NCI-H345 (cell line): Measurements from ENCODE around the gene IGF1R.

Experiments
- DNase-seq: peaks from one replicate; lab custom pipeline; 2025; lab: John Stamatoyannopoulos, UW

Gene IGF1R

GRCh38 chr15:98775498-98776230 is 127.3 kb downstream of the IGF1R start:
- DNase-seq, result no peak

DNA sequence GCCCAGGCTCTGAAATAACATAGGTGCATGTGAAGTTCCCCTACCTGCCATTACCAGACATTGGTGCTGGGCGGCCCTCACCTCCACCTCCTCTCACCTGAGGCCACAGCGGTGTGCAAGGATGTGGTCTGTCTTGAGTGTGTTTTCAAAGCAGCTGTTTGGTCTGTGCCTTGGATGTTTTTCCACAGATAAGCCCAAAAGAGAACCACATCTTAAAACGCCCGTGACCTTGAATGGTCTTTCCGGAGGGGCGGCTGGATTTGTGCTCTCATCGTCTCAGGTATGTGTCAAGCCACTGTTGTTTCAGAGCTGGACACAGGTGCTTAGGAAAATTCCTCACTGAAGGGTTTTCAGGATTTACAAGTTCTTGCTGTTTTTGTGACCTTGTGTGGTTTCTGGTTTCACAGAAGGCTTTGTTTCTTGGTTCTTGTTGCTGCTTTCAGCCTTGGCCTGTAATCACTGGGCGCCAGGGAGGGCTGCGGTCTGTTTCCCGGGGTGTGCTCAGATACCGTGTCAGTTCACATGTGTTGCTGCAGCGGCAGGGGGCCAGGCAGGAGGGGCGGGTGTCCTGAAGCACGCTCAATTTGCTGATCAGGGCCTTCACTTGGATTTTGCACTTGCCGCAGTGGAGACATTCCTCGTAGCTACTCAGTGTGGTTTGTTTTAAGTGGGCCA is 128.4 kb downstream of the IGF1R start:
- DNase-seq, result no peak

- no peak for DNase-seq
These were observed 129.1 kb downstream of the IGF1R start for GRCh38 chr15:98777426-98777825.

- no peak for DNase-seq
These were observed 130.1 kb downstream of the IGF1R start for GRCh38 chr15:98778263-98778959.

DNA sequence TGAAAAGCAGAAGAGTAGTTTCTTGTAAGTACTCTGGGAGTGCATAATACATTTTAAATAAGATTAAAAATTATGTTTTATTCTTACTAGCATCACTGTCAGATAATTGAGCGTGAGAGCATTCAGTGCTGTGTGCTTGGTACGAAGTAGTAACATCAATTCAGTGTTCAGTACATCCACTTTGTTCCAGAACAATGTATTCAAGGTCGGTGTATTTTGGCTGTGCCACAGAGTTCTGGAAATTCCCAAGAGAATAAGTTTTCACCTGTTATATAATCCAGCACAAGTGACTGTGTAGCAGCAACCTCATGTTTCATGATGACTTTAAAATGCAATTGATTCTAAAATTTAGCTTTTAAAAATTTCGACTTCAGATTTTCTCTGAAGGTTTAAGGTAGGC is 130.6 kb downstream of the IGF1R start:
- DNase-seq, result no peak

- peak; percentile 56 for DNase-seq
These were observed 131.2 kb downstream of the IGF1R start for GRCh38 chr15:98779463-98780071.

DNA sequence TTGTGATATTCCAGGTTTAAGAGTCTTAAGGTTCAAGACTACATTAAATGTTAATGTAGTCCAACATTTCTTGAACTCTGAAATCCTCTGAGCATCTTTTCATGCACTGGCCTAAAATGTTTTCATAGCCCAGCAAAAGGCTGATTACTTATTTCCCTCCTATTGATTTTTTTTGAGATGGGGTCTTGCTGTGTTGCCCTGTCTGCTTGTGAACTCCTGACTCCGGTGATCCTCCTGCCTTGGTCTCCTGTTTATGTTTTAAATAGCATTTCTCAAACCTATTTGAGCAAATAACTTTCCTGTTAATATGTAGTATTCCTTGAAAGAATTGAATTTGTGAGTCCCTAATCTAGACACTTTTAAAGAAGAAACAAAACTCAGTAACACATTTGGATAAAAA is 133.5 kb downstream of the IGF1R start:
- DNase-seq, result no peak

DNA sequence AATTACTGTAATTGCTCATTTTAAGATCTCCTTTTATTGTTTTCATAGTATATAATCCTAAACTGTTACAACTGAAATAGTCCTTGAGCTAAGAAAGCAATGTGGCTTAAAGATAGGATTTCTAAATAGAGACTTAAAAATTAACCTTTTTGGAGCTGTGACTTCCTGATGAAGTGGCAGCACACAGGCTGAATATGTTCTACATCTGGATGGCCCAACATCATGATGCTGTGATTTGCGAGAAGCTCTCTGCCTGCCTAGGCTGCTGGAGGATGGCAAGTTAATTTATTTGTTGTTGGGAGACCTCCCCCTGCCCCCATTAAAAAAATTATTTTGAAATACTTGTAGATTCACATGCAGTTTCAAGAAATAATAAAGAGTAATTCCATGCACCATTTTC is 134.5 kb downstream of the IGF1R start:
- no peak for DNase-seq

DNA sequence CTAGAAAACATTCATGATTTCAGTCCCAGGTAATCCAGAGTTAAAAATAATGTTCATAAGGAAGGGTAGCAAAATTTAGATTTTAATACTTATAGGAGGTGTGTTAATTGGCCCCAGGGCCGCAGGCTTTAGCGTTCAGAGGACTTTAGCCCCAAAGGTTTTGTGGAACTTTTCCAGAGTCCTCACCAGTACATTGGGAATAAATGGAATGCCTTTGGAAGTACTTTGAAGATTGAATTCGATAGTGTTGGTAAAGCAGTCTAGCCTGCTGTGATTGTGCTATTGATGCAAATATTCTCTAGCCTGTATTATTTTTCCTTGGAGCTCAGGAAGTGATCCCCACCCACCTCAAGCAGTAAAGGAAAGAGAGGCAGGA is 137.1 kb downstream of the IGF1R start:
- no peak for DNase-seq

DNA sequence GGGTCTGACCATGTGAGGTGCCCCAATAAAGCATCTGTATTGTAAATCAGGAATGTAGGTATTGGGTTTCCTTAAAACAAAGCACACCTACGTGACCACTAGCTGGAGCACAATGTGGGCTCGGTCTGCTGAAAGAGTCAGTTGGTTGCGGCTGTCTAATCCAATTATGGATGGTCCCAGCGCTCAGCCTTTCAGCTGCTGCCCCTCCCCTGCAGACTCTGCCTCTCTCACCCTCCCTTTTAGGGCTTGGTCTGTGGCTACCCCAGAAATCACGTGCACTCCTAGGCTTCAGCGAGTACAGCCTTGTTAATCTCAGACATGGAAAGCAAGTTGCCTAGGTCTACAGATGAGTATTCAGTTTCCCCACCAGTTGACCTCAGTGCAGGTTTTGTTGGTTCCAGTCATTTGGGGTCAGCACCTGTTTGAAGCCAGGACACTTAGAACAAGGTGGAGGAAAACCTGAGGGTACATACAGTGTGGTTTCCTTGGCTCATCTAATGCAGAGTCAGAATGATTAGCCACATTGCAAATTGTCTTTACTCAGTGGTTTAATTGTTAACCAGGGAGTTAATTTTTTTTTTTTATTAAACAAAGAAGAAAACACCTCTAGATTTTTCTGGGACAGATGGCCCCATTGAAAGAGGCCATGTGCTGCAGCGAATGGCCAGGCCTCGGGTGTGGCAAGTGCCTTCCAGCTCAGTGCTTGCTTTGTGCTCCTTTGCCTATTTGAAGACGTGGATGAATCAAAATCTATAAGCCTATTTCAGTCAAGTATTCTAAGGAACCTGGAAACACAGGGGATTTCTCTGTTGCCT is 137.7 kb downstream of the IGF1R start:
- DNase-seq, result no peak

- no peak for DNase-seq
These were observed 138.4 kb downstream of the IGF1R start for GRCh38 chr15:98786717-98787116.

- DNase-seq, result no peak
These were observed 138.9 kb downstream of the IGF1R start for GRCh38 chr15:98787194-98787593.

- no peak for DNase-seq
These were observed 139.8 kb downstream of the IGF1R start for GRCh38 chr15:98787936-98788757.

- no peak for DNase-seq
These were observed 140.7 kb downstream of the IGF1R start for GRCh38 chr15:98789020-98789419.

GRCh38 chr15:98790270-98790669 is 141.9 kb downstream of the IGF1R start:
- DNase-seq, result no peak

GRCh38 chr15:98791046-98791701 is 142.8 kb downstream of the IGF1R start:
- no peak for DNase-seq

DNA sequence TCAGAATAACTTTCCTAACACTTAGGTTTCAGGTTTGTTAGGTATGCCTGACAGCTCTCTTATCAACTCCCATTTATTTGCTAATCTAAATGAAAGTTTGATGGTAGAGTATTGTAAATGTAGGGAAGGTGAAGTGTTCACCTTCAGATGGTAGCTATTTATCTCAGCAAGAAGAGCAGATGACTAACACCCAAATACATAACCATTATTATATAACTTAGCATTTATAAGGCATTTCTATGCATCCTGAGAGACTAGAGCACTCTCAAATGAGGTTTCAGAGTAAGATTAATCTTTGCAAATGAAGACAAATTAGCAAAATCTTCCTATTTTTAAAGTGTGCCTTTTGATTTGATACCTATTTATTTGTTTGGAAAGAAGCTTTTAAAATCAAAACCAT is 143.8 kb downstream of the IGF1R start:
- no peak for DNase-seq

DNA sequence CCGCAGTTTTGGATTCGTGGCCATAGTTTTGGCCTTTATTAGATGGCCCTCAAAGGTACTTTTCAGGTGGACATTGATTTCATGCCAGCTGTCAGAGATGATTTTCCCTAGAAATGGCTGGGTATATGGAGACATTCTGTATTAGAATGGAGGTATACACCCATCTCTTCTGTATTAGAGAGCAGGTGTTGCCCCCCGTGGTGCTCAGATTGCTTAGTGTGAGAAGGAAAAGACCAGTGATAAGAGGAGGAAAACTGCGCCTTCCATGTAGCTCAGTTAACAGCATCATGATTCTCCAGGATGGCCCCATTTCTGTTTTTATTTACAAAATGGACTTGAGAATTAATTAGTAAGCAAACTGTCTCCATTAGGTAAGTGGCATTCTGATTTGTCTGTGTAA is 145.9 kb downstream of the IGF1R start:
- DNase-seq, result peak; percentile 30

DNA sequence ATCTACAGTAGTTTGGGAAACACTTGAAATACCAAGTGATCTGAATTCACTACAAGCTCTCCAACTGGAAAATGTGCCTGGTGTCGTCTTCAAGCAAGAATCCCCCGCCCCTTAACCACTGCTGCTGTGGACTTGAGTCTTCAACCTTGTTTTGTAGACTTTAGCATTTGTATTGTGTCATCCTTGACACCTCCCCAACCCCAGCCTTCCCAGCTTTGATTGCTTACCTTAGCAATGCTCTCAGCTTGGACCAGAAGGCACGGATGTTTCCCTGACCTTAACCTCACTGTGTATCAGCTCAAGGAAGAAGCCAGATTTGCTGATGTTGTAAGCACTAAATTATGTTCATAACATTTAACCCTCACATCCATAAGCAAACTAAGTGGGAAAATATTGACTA is 146.4 kb downstream of the IGF1R start:
- no peak for DNase-seq

DNA sequence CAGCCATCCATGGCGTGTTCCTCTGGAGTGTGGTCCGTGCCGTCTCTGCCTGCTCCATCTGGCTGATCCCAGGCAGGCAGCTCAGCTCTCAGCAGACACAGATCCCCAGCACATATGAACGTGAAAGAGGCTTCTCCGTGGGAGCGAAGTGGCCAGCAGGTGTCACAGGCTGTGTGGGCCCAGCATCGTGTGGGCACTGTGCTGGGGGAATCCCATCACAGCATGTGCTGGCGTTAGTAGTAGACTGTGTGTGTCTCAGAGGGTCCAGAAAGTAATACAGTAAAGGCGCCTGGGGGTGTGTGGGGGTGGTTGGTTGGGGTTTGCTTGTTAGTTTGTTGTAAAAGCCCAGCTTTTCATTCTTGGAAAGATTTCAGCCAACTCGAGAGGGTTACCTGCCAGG is 147.6 kb downstream of the IGF1R start:
- DNase-seq, result no peak
